Stomach (tissue), 9 donors: Measurements from ENCODE around the gene TENM4. TPM values are rescaled to one million over a fixed set of nuclear protein-coding genes. Genes with fewer than 3 reads are reported as not detected.

Experiments used
- DNase-seq, 2 donors: peaks; one replicate each; pipeline versions ENCODE4 v3.0.0 to v3.0.0-alpha.2; 2013 to 2019
- H3K27ac ChIP-seq, 5 donors: fragments of 200-600 bp in 4 of 5; sonication (generic) in 4 of 5; one replicate each; pipeline ENCODE4 v1.5.1; 2013 to 2019; ENCODE audit warnings: mild to moderate bottlenecking in 1 of 5, moderate library complexity in 1 of 5
- H3K27me3 ChIP-seq, 3 donors: fragments of 200-600 bp; sonication (generic); one replicate each; pipeline ENCODE4 v1.5.1; 2017 to 2019; ENCODE audit warnings: mixed run types in 1 of 3
- H3K36me3 ChIP-seq, 4 donors: fragments of 200-600 bp; sonication (generic); 1 replicate in 3 of 4; 2 replicates in 1 of 4; pipeline ENCODE4 v1.5.1; 2016 to 2019
- H3K4me1 ChIP-seq, 4 donors: fragments of 200-600 bp; sonication (generic); one replicate each; pipeline ENCODE4 v1.5.1; 2016 to 2019
- H3K4me3 ChIP-seq, 4 donors: fragments of 200-600 bp; sonication (generic) in 3 of 4; one replicate each; pipeline ENCODE4 v1.5.1; 2016 to 2019; ENCODE audit warnings: mild to moderate bottlenecking in 1 of 4
- H3K9me3 ChIP-seq, 4 donors: fragments of 200-600 bp; sonication (generic); one replicate each; pipeline ENCODE4 v1.5.1; 2016 to 2019
- EP300 ChIP-seq: sonication (generic); formaldehyde crosslinking; IDR thresholded peaks from one replicate; pipeline ENCODE4 v1.6.1; 2017; ENCODE audit warnings: antibody characterized with exemption
- POLR2A ChIP-seq, 4 donors: fragments of 450-650 bp; IDR thresholded peaks; one replicate each; pipeline ENCODE4 v1.6.1; 2016; ENCODE audit warnings: antibody characterized with exemption in 4 of 4, control low read depth in 2 of 4, mild to moderate bottlenecking in 1 of 4, moderate library complexity in 1 of 4
- POLR2AphosphoS5 ChIP-seq, 3 donors: sonication (generic); formaldehyde crosslinking; IDR thresholded peaks; one replicate each; pipeline ENCODE4 v1.6.1; 2016; ENCODE audit warnings: antibody characterized with exemption in 3 of 3
- WGBS, 5 donors: extraction: QIAGEN DNeasy Blood & Tissue Kit in 3 of 5; methylation state at CpG; one replicate each; pipeline versions ENCODE4 v1.1.5 to v1.1.7; 2013 to 2018; 5-methylcytosine and 5-hydroxymethylcytosine counted together
- intact Hi-C: fragments of 100-400 bp; cut with DNase I; formaldehyde crosslinking; loops from one replicate; pipeline ENCODE4 v1.15.1; 2023; ENCODE audit warnings: low total_unique reads
- polyA plus RNA-seq, 3 donors: library from polyadenylated mRNA; stranded (reverse); fragments of 200-250 nt; gene quantifications; one replicate each; pipeline ENCODE4 v1.2.3, GENCODE V29; 2013
- total RNA-seq, 5 donors: library from RNA; depleted of rRNA; stranded (reverse); fragments of >200 nt; gene quantifications; one replicate each; pipeline versions ENCODE4 v1.1.0 to v1.2.3, GENCODE V29; 2014 to 2016
- TF ChIP-seq, protein P1 (sequence below), 7 experiments: fragments of 450-650 bp in 4 of 7; fragments of 200-600 bp in 3 of 7; sonication (generic) in 3 of 7; IDR thresholded peaks; one replicate each; pipeline ENCODE4 v1.5.1; 2016 to 2019; ENCODE audit warnings: antibody characterized with exemption in 7 of 7, control low read depth in 2 of 7, mild to moderate bottlenecking in 1 of 7
- donor health status: healthy with polysubstance abuse.
- donor health status: Bipolar disorder and iron deficiency.
- donor health status: healthy.

The TENM4 gene
- total and polyA plus RNA-seq, 8 donors = 0.06 to 13.2 (median 0.87) TPM; not detected in 1

GRCh38 chr11:79421820-79422219, 19.0 kb downstream of the TENM4 start:
- TF ChIP-seq POLR2A (IDR thresholded peaks at IDR 0.05) = no peak
- TF ChIP-seq EP300 = no peak
- TF ChIP-seq, protein P1, sequence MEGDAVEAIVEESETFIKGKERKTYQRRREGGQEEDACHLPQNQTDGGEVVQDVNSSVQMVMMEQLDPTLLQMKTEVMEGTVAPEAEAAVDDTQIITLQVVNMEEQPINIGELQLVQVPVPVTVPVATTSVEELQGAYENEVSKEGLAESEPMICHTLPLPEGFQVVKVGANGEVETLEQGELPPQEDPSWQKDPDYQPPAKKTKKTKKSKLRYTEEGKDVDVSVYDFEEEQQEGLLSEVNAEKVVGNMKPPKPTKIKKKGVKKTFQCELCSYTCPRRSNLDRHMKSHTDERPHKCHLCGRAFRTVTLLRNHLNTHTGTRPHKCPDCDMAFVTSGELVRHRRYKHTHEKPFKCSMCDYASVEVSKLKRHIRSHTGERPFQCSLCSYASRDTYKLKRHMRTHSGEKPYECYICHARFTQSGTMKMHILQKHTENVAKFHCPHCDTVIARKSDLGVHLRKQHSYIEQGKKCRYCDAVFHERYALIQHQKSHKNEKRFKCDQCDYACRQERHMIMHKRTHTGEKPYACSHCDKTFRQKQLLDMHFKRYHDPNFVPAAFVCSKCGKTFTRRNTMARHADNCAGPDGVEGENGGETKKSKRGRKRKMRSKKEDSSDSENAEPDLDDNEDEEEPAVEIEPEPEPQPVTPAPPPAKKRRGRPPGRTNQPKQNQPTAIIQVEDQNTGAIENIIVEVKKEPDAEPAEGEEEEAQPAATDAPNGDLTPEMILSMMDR (IDR thresholded peaks at IDR 0.05) = no peak
- no peak for TF ChIP-seq POLR2AphosphoS5 (IDR thresholded peaks at IDR 0.05)
- Histone ChIP-seq H3K27ac (no peak overlapping the region), H3K4me3 (no peak overlapping the region), H3K36me3 (no peaks in the 10 kb centered on the region), H3K4me1 (no peaks in the 10 kb centered on the region), H3K27me3 (no peaks in the 10 kb centered on the region), H3K9me3 (no peaks in the 10 kb centered on the region)
- WGBS, 5 donors = 76 to 93% (median 84%) methylated on average over 4 of the region's 4 CpGs
- no peak for DNase-seq
- intact Hi-C loops = no loop called here

- intact Hi-C loops = no loop called here
- peaks cover 0 to 6% (median 6%) of the 10 kb centered on the region in 4 donors for H3K9me3 ChIP-seq
- H3K4me3 ChIP-seq = no peak overlapping the region
- H3K4me1 ChIP-seq = peaks cover 0 to 13% (median 6%) of the 10 kb centered on the region in 4 donors
- TF ChIP-seq POLR2AphosphoS5 (IDR thresholded peaks at IDR 0.05) = peak in 2 of 3 donors; percentile 60 to 64
- no peak for TF ChIP-seq EP300
- no peaks in the 10 kb centered on the region for H3K27me3 ChIP-seq
- DNase-seq = peak; percentile 60 to 86
- WGBS, 5 donors = 41 to 60% (median 51%) methylated on average over 5 of the region's 5 CpGs
- H3K27ac ChIP-seq = peak overlapping the region in 4 of 5 donors; percentile 40 to 59 (median 45)
- no peaks in the 10 kb centered on the region for H3K36me3 ChIP-seq
Observed at GRCh38 chr11:79419120-79419519, 21.7 kb downstream of the TENM4 start.

DNA sequence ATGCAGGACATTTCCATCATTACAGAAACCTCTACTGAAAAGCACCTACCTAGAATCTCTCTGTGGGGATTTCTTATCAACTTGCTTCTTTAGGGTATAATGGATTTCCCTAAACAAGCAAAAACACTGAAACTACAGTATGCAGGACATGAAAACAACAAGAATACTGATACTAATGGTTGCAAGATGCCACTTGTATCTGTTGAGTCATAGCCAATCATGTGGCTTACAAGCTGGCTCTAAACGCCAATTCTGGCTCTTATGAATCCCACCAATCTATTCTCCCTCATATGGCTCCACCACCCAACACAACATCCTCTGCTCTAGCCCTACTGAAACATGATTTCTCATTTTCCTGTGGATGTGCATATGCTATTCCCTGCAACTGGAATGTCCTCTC, 22.6 kb downstream of the TENM4 start:
- Histone ChIP-seq H3K27ac (peak overlapping the region in 2 of 5 donors; percentile 40 to 59), H3K36me3 (no peaks in the 10 kb centered on the region), H3K9me3 (peaks cover 0 to 6% (median 6%) of the 10 kb centered on the region in 4 donors), H3K27me3 (no peaks in the 10 kb centered on the region), H3K4me3 (no peak overlapping the region), H3K4me1 (peaks cover 0 to 21% (median 11%) of the 10 kb centered on the region in 4 donors)
- DNase-seq = no peak
- TF ChIP-seq POLR2A (IDR thresholded peaks at IDR 0.05) (no peak), EP300 (no peak), POLR2AphosphoS5 (IDR thresholded peaks at IDR 0.05) (no peak)
- TF ChIP-seq, protein P1 (IDR thresholded peaks at IDR 0.05) = no peak
- 72 to 90% (median 88%) methylated on average over 1 of the region's 1 CpG for WGBS, 5 donors
- intact Hi-C loops = no loop called here

DNA sequence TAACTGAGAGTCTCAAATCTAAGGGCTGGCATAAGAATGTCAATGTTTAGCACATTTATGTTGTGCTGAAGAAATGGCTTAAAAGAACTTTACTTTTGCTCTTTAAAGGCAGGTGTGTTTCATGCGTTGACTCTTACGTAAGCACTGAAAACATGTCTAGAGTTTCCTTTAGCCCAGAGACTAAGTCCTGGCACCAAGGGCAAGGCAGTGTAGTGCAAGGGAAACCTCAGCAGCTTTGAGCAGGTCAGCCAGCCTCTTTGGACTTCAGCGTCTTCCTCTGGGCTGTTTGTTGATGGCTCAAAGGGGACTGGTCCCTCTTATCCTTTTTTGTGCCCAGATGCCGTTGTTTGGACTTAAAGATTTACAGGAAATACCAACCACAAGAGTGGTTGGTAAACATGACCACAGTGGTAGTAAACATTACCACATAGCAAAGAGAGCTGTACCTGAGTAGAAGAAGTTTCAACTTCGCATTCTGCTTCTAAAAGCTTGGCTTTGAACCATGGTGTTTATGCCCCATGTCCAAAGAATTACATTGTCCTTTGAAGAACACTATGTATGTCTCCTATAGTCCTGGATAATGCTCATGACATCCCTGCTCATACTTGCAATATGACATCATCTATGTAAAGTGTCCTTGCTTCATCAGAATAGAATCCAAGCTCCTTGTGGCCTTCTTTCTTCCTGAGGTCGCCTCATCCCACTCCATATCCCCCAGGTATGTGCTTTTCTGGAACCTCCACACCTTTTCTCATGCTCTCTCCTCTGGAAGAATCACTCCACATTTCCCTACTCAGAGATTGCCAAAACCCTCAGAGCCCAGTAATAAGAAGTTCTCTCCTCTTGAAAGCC, 23.5 kb downstream of the TENM4 start:
- Histone ChIP-seq H3K4me1 (peaks cover 0 to 28% (median 16%) of the 10 kb centered on the region in 4 donors), H3K27ac (peak overlapping the region in 1 of 5 donors; percentile 35), H3K36me3 (no peaks in the 10 kb centered on the region), H3K9me3 (peaks cover 0 to 6% (median 6%) of the 10 kb centered on the region in 4 donors), H3K4me3 (no peak overlapping the region), H3K27me3 (no peaks in the 10 kb centered on the region)
- DNase-seq = no peak
- WGBS, 5 donors = 62 to 83% (median 76%) methylated on average over 6 of the region's 6 CpGs
- no peak for TF ChIP-seq EP300
- no peak for TF ChIP-seq POLR2A (IDR thresholded peaks at IDR 0.05)
- no peak for TF ChIP-seq POLR2AphosphoS5 (IDR thresholded peaks at IDR 0.05)
- TF ChIP-seq, protein P1 (IDR thresholded peaks at IDR 0.05) = no peak
- intact Hi-C loops = no loop called here

DNA sequence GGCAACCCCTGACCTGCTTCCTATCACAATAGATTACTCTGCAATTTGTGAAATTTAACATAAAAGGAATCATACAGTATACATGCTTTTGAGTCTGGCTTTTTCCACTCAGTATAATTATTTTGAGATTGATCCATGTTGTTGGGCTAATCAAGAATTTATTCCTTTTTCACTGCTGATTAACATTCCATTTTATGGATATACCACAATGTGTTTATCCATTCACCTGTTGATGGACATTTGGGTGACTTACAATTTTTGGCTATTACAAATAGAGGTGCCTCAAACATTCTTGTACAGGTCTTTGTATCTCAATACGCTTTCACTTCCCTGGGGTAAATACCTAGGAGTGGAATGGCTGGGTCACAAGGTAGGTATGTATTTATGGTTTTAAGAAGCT, 24.9 kb downstream of the TENM4 start:
- no peak for TF ChIP-seq POLR2A (IDR thresholded peaks at IDR 0.05)
- no peak for TF ChIP-seq EP300
- intact Hi-C loops = no loop called here
- DNase-seq = no peak
- Histone ChIP-seq H3K4me1 (peaks cover 0 to 28% (median 16%) of the 10 kb centered on the region in 4 donors), H3K4me3 (no peak overlapping the region), H3K27me3 (no peaks in the 10 kb centered on the region), H3K36me3 (no peaks in the 10 kb centered on the region), H3K9me3 (peaks cover 0 to 6% (median 6%) of the 10 kb centered on the region in 4 donors), H3K27ac (no peak overlapping the region)
- WGBS, 5 donors = 91 to 96% (median 92%) methylated on average over 1 of the region's 1 CpG
